Neural cell (in vitro differentiated cells): ENCODE measurements around the gene GABRG3.

Experiments
- REST ChIP-seq: IDR thresholded peaks from 2 replicates; pipeline ENCODE4 v1.6.1; 2012; ENCODE audit warnings: borderline replicate concordance
- TF ChIP-seq, protein P1 (sequence below): fragments of 450-650 bp; IDR thresholded peaks from 2 replicates; pipeline ENCODE4 v1.5.1; 2014; ENCODE audit warnings: antibody characterized with exemption, mild to moderate bottlenecking, moderate library complexity; ENCODE audit not compliant: poor library complexity, severe bottlenecking

DNA sequence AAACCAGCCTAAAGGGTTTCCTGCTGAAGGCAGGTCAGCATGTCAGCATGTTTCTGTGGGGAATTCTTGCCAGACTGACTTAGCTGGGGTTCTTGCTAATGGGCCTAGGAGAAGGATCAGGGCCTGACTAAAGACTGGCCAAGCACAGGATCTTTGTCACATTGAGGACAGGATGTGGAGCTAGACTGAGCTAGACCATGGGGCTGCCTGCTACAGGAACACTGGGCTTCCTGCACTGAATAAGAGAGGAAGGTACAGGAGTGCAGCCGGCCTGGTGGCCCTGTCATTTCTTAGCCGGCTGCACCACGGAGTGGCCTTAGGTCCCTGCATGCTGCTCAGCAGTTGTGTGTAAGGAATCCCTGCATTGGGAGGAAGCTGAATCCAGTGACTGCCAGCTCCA lies 68.2 kb downstream of the GABRG3 start:
- TF ChIP-seq, protein P1, sequence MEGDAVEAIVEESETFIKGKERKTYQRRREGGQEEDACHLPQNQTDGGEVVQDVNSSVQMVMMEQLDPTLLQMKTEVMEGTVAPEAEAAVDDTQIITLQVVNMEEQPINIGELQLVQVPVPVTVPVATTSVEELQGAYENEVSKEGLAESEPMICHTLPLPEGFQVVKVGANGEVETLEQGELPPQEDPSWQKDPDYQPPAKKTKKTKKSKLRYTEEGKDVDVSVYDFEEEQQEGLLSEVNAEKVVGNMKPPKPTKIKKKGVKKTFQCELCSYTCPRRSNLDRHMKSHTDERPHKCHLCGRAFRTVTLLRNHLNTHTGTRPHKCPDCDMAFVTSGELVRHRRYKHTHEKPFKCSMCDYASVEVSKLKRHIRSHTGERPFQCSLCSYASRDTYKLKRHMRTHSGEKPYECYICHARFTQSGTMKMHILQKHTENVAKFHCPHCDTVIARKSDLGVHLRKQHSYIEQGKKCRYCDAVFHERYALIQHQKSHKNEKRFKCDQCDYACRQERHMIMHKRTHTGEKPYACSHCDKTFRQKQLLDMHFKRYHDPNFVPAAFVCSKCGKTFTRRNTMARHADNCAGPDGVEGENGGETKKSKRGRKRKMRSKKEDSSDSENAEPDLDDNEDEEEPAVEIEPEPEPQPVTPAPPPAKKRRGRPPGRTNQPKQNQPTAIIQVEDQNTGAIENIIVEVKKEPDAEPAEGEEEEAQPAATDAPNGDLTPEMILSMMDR, result no peak
- no peak for TF ChIP-seq REST
